ENCODE measurements around the gene RAB25. TPM values are rescaled to one million over a fixed set of nuclear protein-coding genes. Genes with fewer than 3 reads are reported as not detected.

The RAB25 gene
- total and polyA plus RNA-seq, 2 of the 13 experiments (the other 11 are each of a cell fraction or from before 2014, with no cell fraction given), result 0.20 to 0.22 TPM

GRCh38 chr1:156114101-156114918 lies 53.4 kb downstream of the RAB25 start, which contains the start of gene LMNA (continued):
- TF ChIP-seq ZNF75D (CRISPR knock-in tag; IDR thresholded peaks at IDR 0.05; ENCODE audit: borderline replicate concordance) (no peak), MBD4 (IDR thresholded peaks at IDR 0.05; ENCODE audit: borderline replicate concordance, low read length) (no peak), KIAA2018 (CRISPR knock-in tag; IDR thresholded peaks at IDR 0.05; ENCODE audit: borderline replicate concordance) (no peak), FOXK1 (CRISPR knock-in tag; IDR thresholded peaks at IDR 0.05; ENCODE audit: borderline replicate concordance, low read depth) (no peak), ATF7 (IDR thresholded peaks at IDR 0.05) (no peak; the same call in 1 of the 2 replicates), ATF7 (CRISPR knock-in tag; IDR thresholded peaks at IDR 0.05) (peak; percentile 8; the same call in 1 of the 2 replicates), TMF1 (CRISPR knock-in tag; IDR thresholded peaks at IDR 0.05; ENCODE audit: low read depth) (no peak), SRSF9 (IDR thresholded peaks at IDR 0.05; ENCODE audit: borderline replicate concordance, insufficient read depth, low read depth, low read length, poor library complexity, severe bottlenecking) (no peak), BCLAF1 (IDR thresholded peaks at IDR 0.05) (no peak), HDAC1 (CRISPR knock-in tag; IDR thresholded peaks at IDR 0.05) (no peak; the same call in 1 of the 2 replicates), KDM2A (CRISPR knock-in tag; IDR thresholded peaks at IDR 0.05; ENCODE audit: borderline replicate concordance, low read depth) (peak; percentile 74), REXO4 (CRISPR knock-in tag; IDR thresholded peaks at IDR 0.05; ENCODE audit: borderline replicate concordance) (no peak), GABPA (IDR thresholded peaks at IDR 0.05; ENCODE audit: low read depth, low read length) (no peak), GABPA (CRISPR knock-in tag; IDR thresholded peaks at IDR 0.05; ENCODE audit: low read depth) (no peak), GMEB1 (CRISPR knock-in tag; IDR thresholded peaks at IDR 0.05; ENCODE audit: borderline replicate concordance) (no peak), ZNF589 (CRISPR knock-in tag; conservative IDR thresholded peaks at IDR 0.05) (no peak)
